Progenitor cell of endocrine pancreas (in vitro differentiated cells): ENCODE results near the gene ETNK2. TPM values are rescaled to one million over a fixed set of nuclear protein-coding genes. Genes with fewer than 3 reads are reported as not detected.

Experiments used
- DNase-seq: peaks from one replicate; pipeline ENCODE4 v3.0.0; 2021; ENCODE audit warnings: low spot score; ENCODE audit not compliant: unreplicated experiment
- H3K27ac Mint-ChIP-seq: 2 replicates; pipeline ENCODE4 v1.8.0; 2021; ENCODE audit warnings: mild to moderate bottlenecking, moderate library complexity, mixed read lengths
- H3K27me3 Mint-ChIP-seq: 2 replicates; pipeline ENCODE4 v1.8.0; 2021; ENCODE audit warnings: mixed read lengths
- H3K36me3 Mint-ChIP-seq: 2 replicates; pipeline ENCODE4 v1.8.0; 2022; ENCODE audit warnings: mixed read lengths; ENCODE audit not compliant: insufficient read depth
- H3K4me1 Mint-ChIP-seq: 2 replicates; pipeline ENCODE4 v1.8.0; 2021; ENCODE audit warnings: low read depth, mixed read lengths
- H3K4me3 Mint-ChIP-seq: 2 replicates; pipeline ENCODE4 v1.8.0; 2021; ENCODE audit warnings: low read depth, mild to moderate bottlenecking, moderate library complexity, mixed read lengths
- H3K9me3 Mint-ChIP-seq: 2 replicates; pipeline ENCODE4 v1.8.0; 2021; ENCODE audit warnings: low read depth, mixed read lengths
- CTCF ChIP-seq: fragments of 200-600 bp; sonication (generic); IDR thresholded peaks from one replicate; pipeline ENCODE4 v1.5.0; 2021; ENCODE audit warnings: antibody characterized with exemption, mild to moderate bottlenecking; ENCODE audit not compliant: unreplicated experiment
- total RNA-seq: library from RNA; stranded (reverse); gene quantifications from 2 replicates; pipeline ENCODE4 v1.2.1, GENCODE V29; 2021

The ETNK2 gene
- total RNA-seq, 1 donor from 2014 or later, result 22.6 TPM

DNA sequence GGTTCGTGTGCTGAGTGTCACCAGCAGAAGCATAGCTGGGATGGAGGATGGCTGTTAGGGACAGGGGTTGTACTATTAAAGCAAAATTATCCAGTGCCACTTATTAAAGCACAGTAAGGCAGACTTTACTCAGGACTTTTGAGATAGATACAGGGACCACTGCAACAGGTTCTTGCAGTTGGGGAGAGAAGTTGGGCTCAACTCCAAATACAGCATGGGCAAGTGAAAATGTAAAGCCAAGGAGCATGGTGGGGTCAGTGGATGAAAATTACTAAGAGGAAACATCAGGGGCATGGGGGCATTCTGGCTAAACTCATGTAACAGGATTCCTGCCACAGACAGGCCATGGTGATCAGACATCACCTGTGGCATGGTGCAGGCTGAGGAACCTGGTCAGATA, 29.3 kb upstream of the ETNK2 start:
- no peak for TF ChIP-seq CTCF
- Mint-ChIP-seq H3K4me1 (no peaks in the 10 kb centered on the region), H3K27me3 (peaks cover 14% of the 10 kb centered on the region), H3K9me3 (no peaks in the 10 kb centered on the region), H3K27ac (no peak overlapping the region), H3K4me3 (no peak overlapping the region), H3K36me3 (no peaks in the 10 kb centered on the region)
- DNase-seq, result no peak

- Mint-ChIP-seq H3K36me3 (no peaks in the 10 kb centered on the region), H3K4me1 (no peaks in the 10 kb centered on the region), H3K9me3 (no peaks in the 10 kb centered on the region), H3K27me3 (peaks cover 14% of the 10 kb centered on the region), H3K27ac (no peak overlapping the region), H3K4me3 (no peak overlapping the region)
- TF ChIP-seq CTCF, result no peak
- no peak for DNase-seq
These were observed 28.3 kb upstream of the ETNK2 start for GRCh38 chr1:204180133-204180532.

DNA sequence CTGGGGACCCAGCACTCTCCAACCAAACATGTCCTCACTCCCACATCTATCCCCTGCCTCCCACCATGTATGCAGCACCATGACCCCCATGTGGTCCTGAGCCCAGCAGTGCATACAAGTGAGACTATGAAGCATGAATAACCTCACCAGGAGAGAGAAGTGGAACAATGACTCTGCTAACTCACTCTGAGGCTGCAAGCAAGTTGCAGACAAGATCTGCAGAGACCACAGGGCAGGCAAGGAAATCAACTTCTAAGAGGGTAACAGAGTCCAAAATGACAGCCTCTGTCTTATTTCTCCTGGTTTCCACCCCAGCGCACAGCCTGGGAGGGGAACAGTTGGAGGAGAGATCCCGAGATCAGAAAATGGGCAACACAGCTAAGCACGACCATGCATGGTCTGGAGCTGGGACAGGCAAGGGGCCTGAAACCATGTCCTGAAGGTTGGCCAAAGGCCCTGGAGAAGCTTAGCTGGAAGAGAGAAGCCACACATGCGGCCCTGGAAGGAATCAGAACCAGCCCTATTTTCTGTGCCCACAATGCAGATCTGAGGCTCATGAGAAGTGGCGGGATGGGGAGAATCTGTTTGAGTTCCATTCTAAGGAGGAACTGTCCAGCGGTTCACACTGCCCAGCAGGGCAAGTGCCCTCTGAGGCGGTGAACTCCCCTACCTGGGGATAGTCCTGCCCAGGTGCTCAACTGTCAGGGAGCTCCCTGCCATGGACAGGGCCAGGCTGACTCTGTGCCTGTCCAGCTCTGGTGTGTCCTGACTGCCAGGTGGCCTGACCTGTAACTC, 26.8 kb upstream of the ETNK2 start:
- no peak for DNase-seq
- no peaks in the 10 kb centered on the region for H3K9me3 Mint-ChIP-seq
- H3K27me3 Mint-ChIP-seq, result peaks cover 14% of the 10 kb centered on the region
- TF ChIP-seq CTCF, result no peak
- no peaks in the 10 kb centered on the region for H3K36me3 Mint-ChIP-seq
- H3K4me3 Mint-ChIP-seq, result no peak overlapping the region
- no peak overlapping the region for H3K27ac Mint-ChIP-seq
- no peaks in the 10 kb centered on the region for H3K4me1 Mint-ChIP-seq

- Mint-ChIP-seq H3K27ac (no peak overlapping the region), H3K4me3 (no peak overlapping the region), H3K36me3 (no peaks in the 10 kb centered on the region), H3K9me3 (no peaks in the 10 kb centered on the region), H3K27me3 (peaks cover 14% of the 10 kb centered on the region), H3K4me1 (peaks cover 2% of the 10 kb centered on the region)
- no peak for DNase-seq
- TF ChIP-seq CTCF, result no peak
These were observed 25.3 kb upstream of the ETNK2 start for GRCh38 chr1:204177133-204177532.

DNA sequence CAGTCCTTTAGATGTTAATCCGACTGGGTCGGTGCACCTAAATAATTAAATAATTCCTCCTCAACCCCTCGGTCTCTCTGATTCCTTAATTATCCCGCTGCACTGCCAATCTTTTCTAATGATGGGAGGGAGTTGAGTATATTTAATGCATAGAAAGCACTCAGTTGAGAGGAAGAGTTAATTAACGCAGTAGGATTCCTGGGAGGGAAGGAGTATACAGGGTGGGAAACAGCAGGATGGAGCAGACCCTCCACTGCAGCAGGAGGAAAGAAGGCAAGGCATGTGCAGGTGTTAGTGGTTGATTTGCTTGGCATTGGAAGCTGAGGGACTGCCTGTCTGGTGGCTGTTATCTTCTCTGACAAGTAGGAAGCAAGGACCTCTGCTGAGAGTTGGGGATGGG, 24.2 kb upstream of the ETNK2 start:
- Mint-ChIP-seq H3K9me3 (no peaks in the 10 kb centered on the region), H3K4me3 (no peak overlapping the region), H3K27me3 (peaks cover 10% of the 10 kb centered on the region), H3K36me3 (no peaks in the 10 kb centered on the region), H3K27ac (no peak overlapping the region), H3K4me1 (peaks cover 4% of the 10 kb centered on the region)
- DNase-seq, result no peak
- no peak for TF ChIP-seq CTCF
